GM23338 (cell line): ENCODE results near the gene EXOC6B. TPM values are rescaled to one million over a fixed set of nuclear protein-coding genes. Genes with fewer than 3 reads are reported as not detected.

Experiments
- ATAC-seq: fragments of 200-7000 bp; cut with Tn5 transposase; 3 replicates; pipeline ENCODE4 v1.9.1; 2020
- DNase-seq: peaks from one replicate; pipeline ENCODE4 v3.0.0-alpha.2; 2015; ENCODE audit warnings: low spot score
- H2AFZ ChIP-seq: fragments of 200-600 bp; sonication (generic); 2 replicates; pipeline ENCODE4 v1.8.0; 2016; ENCODE audit warnings: antibody characterized with exemption, mild to moderate bottlenecking, moderate library complexity
- H3F3A ChIP-seq: fragments of 200-600 bp; sonication (generic); replicated peaks from 2 replicates; pipeline ENCODE4 v1.8.0; 2017; ENCODE audit warnings: antibody characterized with exemption, mixed run types, low read depth
- H3K27ac ChIP-seq: fragments of 200-600 bp; sonication (generic); 2 replicates; pipeline ENCODE4 v1.6.1; 2016; ENCODE audit warnings: low read depth
- H3K27me3 ChIP-seq: fragments of 200-600 bp; sonication (generic); 2 replicates; pipeline ENCODE4 v1.8.0; 2016; ENCODE audit warnings: mild to moderate bottlenecking, mixed run types, moderate library complexity; ENCODE audit not compliant: insufficient read depth
- H3K36me3 ChIP-seq: fragments of 200-600 bp; sonication (generic); 2 replicates; pipeline ENCODE4 v1.8.0; 2016; ENCODE audit warnings: mild to moderate bottlenecking; ENCODE audit not compliant: insufficient read depth
- H3K4me1 ChIP-seq: fragments of 200-600 bp; sonication (generic); 2 replicates; pipeline ENCODE4 v1.8.0; 2016; ENCODE audit warnings: mild to moderate bottlenecking, moderate library complexity; ENCODE audit not compliant: insufficient read depth
- H3K4me2 ChIP-seq: fragments of 200-600 bp; sonication (generic); 2 replicates; pipeline ENCODE4 v1.7.1; 2017; ENCODE audit warnings: mixed run types
- H3K4me3 ChIP-seq: fragments of 200-600 bp; sonication (generic); 2 replicates; pipeline ENCODE4 v1.6.1; 2016; ENCODE audit warnings: mixed run types
- H3K79me2 ChIP-seq: fragments of 200-600 bp; sonication (generic); replicated peaks from 2 replicates; pipeline ENCODE4 v1.8.0; 2017; ENCODE audit warnings: mild to moderate bottlenecking; ENCODE audit not compliant: insufficient read depth
- H3K9me2 ChIP-seq: fragments of 200-600 bp; sonication (generic); 2 replicates; pipeline ENCODE4 v1.8.0; 2017; ENCODE audit not compliant: insufficient read depth
- H4K20me1 ChIP-seq: fragments of 200-600 bp; sonication (generic); replicated peaks from 2 replicates; pipeline ENCODE4 v1.8.0; 2017; ENCODE audit warnings: mild to moderate bottlenecking; ENCODE audit not compliant: insufficient read depth
- H3K27ac Mint-ChIP-seq: 2 replicates; pipeline ENCODE4 v1.8.0; 2020; ENCODE audit warnings: inconsistent platforms, mild to moderate bottlenecking, moderate library complexity, mixed read lengths
- H3K27me3 Mint-ChIP-seq: 3 replicates; pipeline ENCODE4 v1.8.0; 2022; ENCODE audit warnings: low read depth, mild to moderate bottlenecking, moderate library complexity, mixed read lengths, inconsistent platforms; ENCODE audit not compliant: insufficient read depth, poor library complexity
- H3K36me3 Mint-ChIP-seq: 3 replicates; pipeline ENCODE4 v1.8.0; 2021; ENCODE audit warnings: low read depth, mild to moderate bottlenecking, inconsistent platforms, moderate library complexity, mixed read lengths
- H3K4me1 Mint-ChIP-seq: 3 replicates; pipeline ENCODE4 v1.8.0; 2020; ENCODE audit warnings: mild to moderate bottlenecking, inconsistent platforms, mixed read lengths
- H3K4me3 Mint-ChIP-seq: 3 replicates; pipeline ENCODE4 v1.8.0; 2021; ENCODE audit warnings: moderate library complexity, mild to moderate bottlenecking, inconsistent platforms, mixed read lengths
- H3K9me3 Mint-ChIP-seq: 3 replicates; pipeline ENCODE4 v1.8.0; 2020; ENCODE audit warnings: moderate library complexity, mild to moderate bottlenecking, inconsistent platforms, mixed read lengths
- CREB1 ChIP-seq: fragments of 250-450 bp; sonication (Bioruptor Pico); IDR thresholded peaks from 2 replicates; pipeline ENCODE4 v1.5.0; 2020; ENCODE audit warnings: low read depth, mild to moderate bottlenecking, moderate library complexity
- CTCF ChIP-seq, 2 experiments: fragments of 200-600 bp in 1 of 2; sonication (generic) in 1 of 2; conservative IDR thresholded peaks; 2 replicates each; pipeline versions ENCODE4 v1.5.1 to v1.6.1; 2016 to 2017; ENCODE audit warnings: antibody characterized with exemption in 2 of 2, low read depth in 2 of 2, mild to moderate bottlenecking in 2 of 2, moderate library complexity in 1 of 2
- ETS1 ChIP-seq: IDR thresholded peaks from 2 replicates; pipeline ENCODE4 v1.6.1; 2016; ENCODE audit warnings: antibody characterized with exemption
- EZH2 ChIP-seq: fragments of 200-600 bp; sonication (generic); IDR thresholded peaks from one replicate; pipeline ENCODE4 v1.8.0; 2017; ENCODE audit warnings: antibody characterized with exemption, mild to moderate bottlenecking, low read depth; ENCODE audit not compliant: unreplicated experiment
- EZH2phosphoT487 ChIP-seq: fragments of 200-600 bp; sonication (generic); IDR thresholded peaks from one replicate; pipeline ENCODE4 v1.8.1; 2018; ENCODE audit warnings: antibody characterized with exemption; ENCODE audit not compliant: unreplicated experiment
- JUNB ChIP-seq: IDR thresholded peaks from one replicate; pipeline ENCODE4 v1.6.1; 2016; ENCODE audit warnings: antibody characterized with exemption; ENCODE audit not compliant: unreplicated experiment
- NANOG ChIP-seq: IDR thresholded peaks from 2 replicates; pipeline ENCODE4 v1.6.1; 2016; ENCODE audit warnings: antibody characterized with exemption, borderline replicate concordance
- STAT1 ChIP-seq: IDR thresholded peaks from one replicate; pipeline ENCODE4 v1.6.1; 2016; ENCODE audit warnings: antibody characterized with exemption; ENCODE audit not compliant: unreplicated experiment
- ZNF114 ChIP-seq: fragments of 250-450 bp; sonication (Bioruptor Pico); IDR thresholded peaks from 2 replicates; pipeline ENCODE4 v1.5.0; 2020; ENCODE audit warnings: mild to moderate bottlenecking, moderate library complexity
- ZNF331 ChIP-seq: fragments of 250-450 bp; sonication (Bioruptor Pico); IDR thresholded peaks from 2 replicates; pipeline ENCODE4 v1.5.0; 2020; ENCODE audit warnings: low read depth, mild to moderate bottlenecking, moderate library complexity
- polyA plus RNA-seq: library from polyadenylated mRNA; unstranded; fragments of >200 nt; fragmentation: Nextera tagmentation; extraction: Ambion mirVana; gene quantifications from 2 replicates; pipeline ENCODE4 v1.2.1, GENCODE V29; 2016
- total RNA-seq: library from RNA; depleted of rRNA; stranded (reverse); fragments of >200 nt; shearing (Covaris generic); gene quantifications from 2 replicates; pipeline ENCODE4 v1.2.3, GENCODE V29; 2014
- TF ChIP-seq, protein P1 (sequence below): fragments of 250-450 bp; sonication (Bioruptor Pico); IDR thresholded peaks from 2 replicates; pipeline ENCODE4 v1.5.0; 2020; ENCODE audit warnings: mild to moderate bottlenecking, moderate library complexity

The EXOC6B gene
- total and polyA plus RNA-seq, 2 experiments from 2014 or later = 7.2 to 45.9 TPM

GRCh38 chr2:72483346-72483745, 342.5 kb downstream of the EXOC6B start:
- TF ChIP-seq, protein P1, sequence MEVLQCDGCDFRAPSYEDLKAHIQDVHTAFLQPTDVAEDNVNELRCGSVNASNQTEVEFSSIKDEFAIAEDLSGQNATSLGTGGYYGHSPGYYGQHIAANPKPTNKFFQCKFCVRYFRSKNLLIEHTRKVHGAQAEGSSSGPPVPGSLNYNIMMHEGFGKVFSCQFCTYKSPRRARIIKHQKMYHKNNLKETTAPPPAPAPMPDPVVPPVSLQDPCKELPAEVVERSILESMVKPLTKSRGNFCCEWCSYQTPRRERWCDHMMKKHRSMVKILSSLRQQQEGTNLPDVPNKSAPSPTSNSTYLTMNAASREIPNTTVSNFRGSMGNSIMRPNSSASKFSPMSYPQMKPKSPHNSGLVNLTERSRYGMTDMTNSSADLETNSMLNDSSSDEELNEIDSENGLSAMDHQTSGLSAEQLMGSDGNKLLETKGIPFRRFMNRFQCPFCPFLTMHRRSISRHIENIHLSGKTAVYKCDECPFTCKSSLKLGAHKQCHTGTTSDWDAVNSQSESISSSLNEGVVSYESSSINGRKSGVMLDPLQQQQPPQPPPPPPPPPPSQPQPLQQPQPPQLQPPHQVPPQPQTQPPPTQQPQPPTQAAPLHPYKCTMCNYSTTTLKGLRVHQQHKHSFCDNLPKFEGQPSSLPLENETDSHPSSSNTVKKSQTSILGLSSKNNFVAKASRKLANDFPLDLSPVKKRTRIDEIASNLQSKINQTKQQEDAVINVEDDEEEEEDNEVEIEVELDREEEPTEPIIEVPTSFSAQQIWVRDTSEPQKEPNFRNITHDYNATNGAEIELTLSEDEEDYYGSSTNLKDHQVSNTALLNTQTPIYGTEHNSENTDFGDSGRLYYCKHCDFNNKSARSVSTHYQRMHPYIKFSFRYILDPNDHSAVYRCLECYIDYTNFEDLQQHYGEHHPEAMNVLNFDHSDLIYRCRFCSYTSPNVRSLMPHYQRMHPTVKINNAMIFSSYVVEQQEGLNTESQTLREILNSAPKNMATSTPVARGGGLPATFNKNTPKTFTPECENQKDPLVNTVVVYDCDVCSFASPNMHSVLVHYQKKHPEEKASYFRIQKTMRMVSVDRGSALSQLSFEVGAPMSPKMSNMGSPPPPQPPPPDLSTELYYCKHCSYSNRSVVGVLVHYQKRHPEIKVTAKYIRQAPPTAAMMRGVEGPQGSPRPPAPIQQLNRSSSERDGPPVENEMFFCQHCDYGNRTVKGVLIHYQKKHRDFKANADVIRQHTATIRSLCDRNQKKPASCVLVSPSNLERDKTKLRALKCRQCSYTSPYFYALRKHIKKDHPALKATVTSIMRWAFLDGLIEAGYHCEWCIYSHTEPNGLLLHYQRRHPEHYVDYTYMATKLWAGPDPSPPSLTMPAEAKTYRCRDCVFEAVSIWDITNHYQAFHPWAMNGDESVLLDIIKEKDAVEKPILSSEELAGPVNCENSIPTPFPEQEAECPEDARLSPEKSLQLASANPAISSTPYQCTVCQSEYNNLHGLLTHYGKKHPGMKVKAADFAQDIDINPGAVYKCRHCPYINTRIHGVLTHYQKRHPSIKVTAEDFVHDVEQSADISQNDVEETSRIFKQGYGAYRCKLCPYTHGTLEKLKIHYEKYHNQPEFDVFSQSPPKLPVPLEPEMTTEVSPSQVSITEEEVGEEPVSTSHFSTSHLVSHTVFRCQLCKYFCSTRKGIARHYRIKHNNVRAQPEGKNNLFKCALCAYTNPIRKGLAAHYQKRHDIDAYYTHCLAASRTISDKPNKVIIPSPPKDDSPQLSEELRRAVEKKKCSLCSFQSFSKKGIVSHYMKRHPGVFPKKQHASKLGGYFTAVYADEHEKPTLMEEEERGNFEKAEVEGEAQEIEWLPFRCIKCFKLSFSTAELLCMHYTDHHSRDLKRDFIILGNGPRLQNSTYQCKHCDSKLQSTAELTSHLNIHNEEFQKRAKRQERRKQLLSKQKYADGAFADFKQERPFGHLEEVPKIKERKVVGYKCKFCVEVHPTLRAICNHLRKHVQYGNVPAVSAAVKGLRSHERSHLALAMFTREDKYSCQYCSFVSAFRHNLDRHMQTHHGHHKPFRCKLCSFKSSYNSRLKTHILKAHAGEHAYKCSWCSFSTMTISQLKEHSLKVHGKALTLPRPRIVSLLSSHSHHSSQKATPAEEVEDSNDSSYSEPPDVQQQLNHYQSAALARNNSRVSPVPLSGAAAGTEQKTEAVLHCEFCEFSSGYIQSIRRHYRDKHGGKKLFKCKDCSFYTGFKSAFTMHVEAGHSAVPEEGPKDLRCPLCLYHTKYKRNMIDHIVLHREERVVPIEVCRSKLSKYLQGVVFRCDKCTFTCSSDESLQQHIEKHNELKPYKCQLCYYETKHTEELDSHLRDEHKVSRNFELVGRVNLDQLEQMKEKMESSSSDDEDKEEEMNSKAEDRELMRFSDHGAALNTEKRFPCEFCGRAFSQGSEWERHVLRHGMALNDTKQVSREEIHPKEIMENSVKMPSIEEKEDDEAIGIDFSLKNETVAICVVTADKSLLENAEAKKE = no peak
- no peak for TF ChIP-seq ETS1
- TF ChIP-seq NANOG = no peak
- no peak for TF ChIP-seq EZH2phosphoT487
- no peak for TF ChIP-seq JUNB
- no peak overlapping the region for H2AFZ ChIP-seq
- DNase-seq (no peak), ATAC-seq (no peak)
- H3K27ac Mint-ChIP-seq = no peak overlapping the region
- no peak overlapping the region for H3K4me3 ChIP-seq
- no peak overlapping the region for H3K4me2 ChIP-seq
- no peaks in the 10 kb centered on the region for H3K27me3 Mint-ChIP-seq
- H3K27me3 ChIP-seq = no peaks in the 10 kb centered on the region
- H3K27ac ChIP-seq = no peak overlapping the region
- no peaks in the 10 kb centered on the region for H4K20me1 ChIP-seq
- H3K36me3 ChIP-seq = no peaks in the 10 kb centered on the region
- H3K4me1 Mint-ChIP-seq = no peaks in the 10 kb centered on the region
- H3K9me2 ChIP-seq = no peaks in the 10 kb centered on the region
- H3K4me1 ChIP-seq = no peaks in the 10 kb centered on the region
- no peaks in the 10 kb centered on the region for H3K9me3 Mint-ChIP-seq
- H3K79me2 ChIP-seq = no peaks in the 10 kb centered on the region
- H3K36me3 Mint-ChIP-seq = peaks cover 5% of the 10 kb centered on the region; the same call in 2 of the 3 replicates
- H3F3A ChIP-seq = no peaks in the 10 kb centered on the region
- H3K4me3 Mint-ChIP-seq = no peak overlapping the region

DNA sequence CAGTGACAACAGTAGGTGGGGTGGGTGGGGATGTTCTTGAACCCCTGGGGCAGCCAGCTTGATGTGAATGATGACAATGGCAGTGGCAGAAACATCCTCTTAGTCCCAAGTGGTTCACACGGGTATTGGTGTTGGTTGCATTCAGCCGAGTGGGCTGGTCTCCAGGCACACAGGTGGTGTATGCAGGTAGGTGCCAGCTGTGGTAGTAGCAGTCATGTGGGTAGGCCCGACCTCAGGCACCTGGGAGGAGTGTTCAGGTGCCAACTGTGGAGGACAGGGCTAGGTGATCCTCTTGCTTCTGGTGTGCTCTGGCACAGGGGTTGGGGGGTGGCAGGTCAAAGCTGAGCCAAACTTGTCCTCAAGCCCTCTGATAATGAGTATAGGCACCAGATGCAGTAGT, 350.6 kb downstream of the EXOC6B start:
- Histone ChIP-seq H3K4me2 (no peak overlapping the region), H3K9me2 (no peaks in the 10 kb centered on the region), H3K27me3 (no peaks in the 10 kb centered on the region), H3K27ac (no peak overlapping the region), H3F3A (no peaks in the 10 kb centered on the region), H3K4me3 (no peak overlapping the region), H3K4me1 (no peaks in the 10 kb centered on the region), H4K20me1 (no peaks in the 10 kb centered on the region), H3K79me2 (no peaks in the 10 kb centered on the region), H2AFZ (no peak overlapping the region), H3K36me3 (no peaks in the 10 kb centered on the region)
- H3K9me3 Mint-ChIP-seq = peaks cover 6% of the 10 kb centered on the region; the same call in 2 of the 3 replicates
- no peaks in the 10 kb centered on the region for H3K4me1 Mint-ChIP-seq
- no peak overlapping the region for H3K27ac Mint-ChIP-seq
- DNase-seq (no peak), ATAC-seq (no peak)
- no peaks in the 10 kb centered on the region for H3K27me3 Mint-ChIP-seq
- peaks cover 21% of the 10 kb centered on the region for H3K36me3 Mint-ChIP-seq
- H3K4me3 Mint-ChIP-seq = no peak overlapping the region
- no peak for TF ChIP-seq CTCF (conservative IDR thresholded peaks at IDR 0.05; ENCODE audit: low read depth in 2 of 2)
- TF ChIP-seq CREB1 (CRISPR knock-in tag) = no peak
- TF ChIP-seq JUNB = no peak
- TF ChIP-seq ZNF331 (CRISPR knock-in tag) = no peak
- no peak for TF ChIP-seq EZH2
- no peak for TF ChIP-seq STAT1
- no peak for TF ChIP-seq ETS1
- TF ChIP-seq ZNF114 (CRISPR knock-in tag) = no peak
